SK-N-SH treated with all-trans-retinoic acid at 6 μM for 48 hours (cell line): ENCODE results near the gene CHL1.

Experiments used
- BACH2 ChIP-seq: fragments of 250-450 bp; sonication (Bioruptor Pico); IDR thresholded peaks from 2 replicates; pipeline ENCODE4 v1.9.0; 2021; ENCODE audit warnings: mild to moderate bottlenecking, borderline replicate concordance
- TF ChIP-seq, protein P1 (sequence below): fragments of 250-450 bp; sonication (Bioruptor Pico); IDR thresholded peaks from 2 replicates; pipeline ENCODE4 v1.8.0; 2021; ENCODE audit warnings: low read depth, mild to moderate bottlenecking, moderate library complexity, borderline replicate concordance

DNA sequence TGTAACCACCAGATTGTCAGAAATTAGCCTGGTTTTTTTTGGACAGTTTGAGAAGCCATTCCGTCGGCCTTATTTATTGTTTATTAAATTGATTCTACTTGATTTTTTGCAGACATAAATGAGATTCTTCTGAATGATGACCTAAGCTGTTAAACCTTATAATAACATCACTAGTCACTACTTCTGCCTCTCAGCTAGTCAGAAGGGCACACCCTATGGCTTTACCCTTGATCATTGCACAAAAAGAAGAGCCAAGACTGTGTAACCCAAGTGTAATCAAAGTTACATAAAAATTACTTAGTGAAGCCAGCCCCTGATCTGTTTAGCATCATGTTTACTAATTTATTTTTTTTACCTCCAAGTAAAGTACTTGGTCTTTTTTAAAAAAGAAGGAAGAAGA, 64.3 kb downstream of the CHL1 start:
- TF ChIP-seq BACH2 (CRISPR knock-in tag): no peak
- TF ChIP-seq, protein P1, sequence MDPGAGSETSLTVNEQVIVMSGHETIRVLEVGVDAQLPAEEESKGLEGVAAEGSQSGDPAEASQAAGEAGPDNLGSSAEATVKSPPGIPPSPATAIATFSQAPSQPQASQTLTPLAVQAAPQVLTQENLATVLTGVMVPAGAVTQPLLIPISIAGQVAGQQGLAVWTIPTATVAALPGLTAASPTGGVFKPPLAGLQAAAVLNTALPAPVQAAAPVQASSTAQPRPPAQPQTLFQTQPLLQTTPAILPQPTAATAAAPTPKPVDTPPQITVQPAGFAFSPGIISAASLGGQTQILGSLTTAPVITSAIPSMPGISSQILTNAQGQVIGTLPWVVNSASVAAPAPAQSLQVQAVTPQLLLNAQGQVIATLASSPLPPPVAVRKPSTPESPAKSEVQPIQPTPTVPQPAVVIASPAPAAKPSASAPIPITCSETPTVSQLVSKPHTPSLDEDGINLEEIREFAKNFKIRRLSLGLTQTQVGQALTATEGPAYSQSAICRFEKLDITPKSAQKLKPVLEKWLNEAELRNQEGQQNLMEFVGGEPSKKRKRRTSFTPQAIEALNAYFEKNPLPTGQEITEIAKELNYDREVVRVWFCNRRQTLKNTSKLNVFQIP: no peak
